ENCODE data around the gene LMBR1L.

The LMBR1L gene

DNA sequence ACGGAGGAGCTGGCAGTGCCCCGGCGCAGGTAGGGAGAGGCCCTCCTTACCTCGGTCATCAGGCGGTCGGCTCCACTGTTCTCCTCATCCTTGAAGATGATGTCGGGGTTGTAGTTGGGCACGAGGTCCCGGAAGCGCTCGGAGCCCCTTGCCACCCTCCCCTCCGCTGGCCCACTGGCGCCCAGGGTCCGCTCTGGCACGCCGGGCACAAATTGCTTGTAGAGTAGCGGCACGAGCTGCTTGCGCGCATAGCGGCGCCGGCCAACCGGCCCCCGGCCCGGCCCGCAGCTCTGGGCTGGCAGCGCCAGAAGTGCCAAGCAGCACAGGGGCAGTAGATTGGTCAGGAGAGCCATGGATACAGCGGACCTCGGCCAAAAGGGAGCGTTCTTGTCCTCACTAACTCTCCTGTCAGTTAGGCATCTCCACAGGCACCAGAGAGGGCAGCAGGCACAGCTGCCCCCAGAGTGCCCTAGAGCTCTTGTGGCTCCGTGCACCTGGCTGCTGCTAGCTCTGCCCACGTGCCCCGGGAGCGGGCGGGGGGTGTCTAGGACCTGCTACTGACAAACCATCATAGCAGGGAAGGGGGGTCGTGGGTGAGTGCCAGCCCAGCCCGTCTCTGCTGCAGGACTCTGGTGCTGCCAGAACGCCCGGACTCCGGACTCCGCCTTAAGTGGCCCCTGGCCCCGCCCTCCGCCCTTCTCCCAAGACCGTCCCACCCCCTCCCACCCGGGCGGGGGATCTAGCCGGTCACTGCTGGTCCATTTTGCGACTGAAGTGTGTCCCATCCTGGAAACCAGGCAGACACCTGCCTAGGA lies 16.3 kb downstream of the LMBR1L start, which contains the start of gene DHH:
DHH (minus strand) TSS at position 642 of the 815 bp plus-strand sequence; CDS start at position 353, 289 bp downstream.
- ChIA-PET POLR2A (no interaction called here), CTCF (interaction anchor here (0.7 to 19.5 kb wide), 16 partner anchors 11 to 195 kb away, joined by 3 to 369 read pairs (median 4); partner anchors contain the start of genes LMBR1L, RHEBL1, TUBA1B and WNT1)
- DNase-seq (ENCODE audit: extremely low spot score) = no peak
- TF ChIP-seq, protein P1, sequence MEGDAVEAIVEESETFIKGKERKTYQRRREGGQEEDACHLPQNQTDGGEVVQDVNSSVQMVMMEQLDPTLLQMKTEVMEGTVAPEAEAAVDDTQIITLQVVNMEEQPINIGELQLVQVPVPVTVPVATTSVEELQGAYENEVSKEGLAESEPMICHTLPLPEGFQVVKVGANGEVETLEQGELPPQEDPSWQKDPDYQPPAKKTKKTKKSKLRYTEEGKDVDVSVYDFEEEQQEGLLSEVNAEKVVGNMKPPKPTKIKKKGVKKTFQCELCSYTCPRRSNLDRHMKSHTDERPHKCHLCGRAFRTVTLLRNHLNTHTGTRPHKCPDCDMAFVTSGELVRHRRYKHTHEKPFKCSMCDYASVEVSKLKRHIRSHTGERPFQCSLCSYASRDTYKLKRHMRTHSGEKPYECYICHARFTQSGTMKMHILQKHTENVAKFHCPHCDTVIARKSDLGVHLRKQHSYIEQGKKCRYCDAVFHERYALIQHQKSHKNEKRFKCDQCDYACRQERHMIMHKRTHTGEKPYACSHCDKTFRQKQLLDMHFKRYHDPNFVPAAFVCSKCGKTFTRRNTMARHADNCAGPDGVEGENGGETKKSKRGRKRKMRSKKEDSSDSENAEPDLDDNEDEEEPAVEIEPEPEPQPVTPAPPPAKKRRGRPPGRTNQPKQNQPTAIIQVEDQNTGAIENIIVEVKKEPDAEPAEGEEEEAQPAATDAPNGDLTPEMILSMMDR (IDR thresholded peaks at IDR 0.05; ENCODE audit: control extremely low read depth, extremely low read depth, low read depth, missing control alignments) = no peak

- no peak for DNase-seq (ENCODE audit: extremely low spot score)
- CTCF ChIA-PET = interaction anchor here (0.9 to 19.5 kb wide), 12 partner anchors 10 to 141 kb away, joined by 3 to 369 read pairs (median 6); partner anchors contain the start of genes LMBR1L, RHEBL1 and TUBA1B
- TF ChIP-seq, protein P1 (IDR thresholded peaks at IDR 0.05; ENCODE audit: control extremely low read depth, extremely low read depth, low read depth, missing control alignments) = no peak
- POLR2A ChIA-PET = interaction anchor here (0.6 kb wide), 1 partner anchor 462 kb away, joined by 4 read pairs; no protein-coding TSS in a partner anchor
These were observed 16.9 kb downstream of the LMBR1L start for GRCh38 chr12:49093792-49094159.

DNA sequence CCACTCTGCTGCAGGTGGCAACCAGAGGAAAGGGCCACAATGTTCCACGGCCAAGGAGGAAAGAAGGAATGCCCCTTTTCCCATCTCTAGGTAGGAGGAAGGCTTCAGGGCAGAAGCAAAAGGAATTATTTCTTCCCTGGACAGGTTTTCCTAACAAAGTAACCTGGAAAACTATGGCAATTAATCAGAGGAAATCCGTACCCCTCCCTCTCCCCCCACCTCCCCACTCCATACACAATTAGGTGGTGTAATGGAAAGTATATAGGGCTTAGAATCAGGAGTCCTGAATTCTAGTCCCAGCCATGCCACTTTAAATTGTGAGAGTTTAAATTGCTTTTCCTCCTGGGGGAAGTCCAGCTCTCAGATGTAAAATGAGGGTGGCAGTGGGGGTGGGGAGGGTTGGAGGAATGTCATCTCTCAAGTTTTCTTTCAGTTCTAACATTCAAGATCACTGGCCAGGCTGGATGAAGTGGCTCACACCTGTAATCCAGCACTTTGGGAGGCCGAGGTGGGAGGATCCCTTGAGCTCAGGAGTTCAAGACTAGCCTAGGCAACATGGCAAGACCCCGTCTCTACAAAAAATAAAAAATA lies 17.7 kb downstream of the LMBR1L start:
- ChIA-PET CTCF (interaction anchor here (1.0 to 19.3 kb wide), 19 partner anchors 11 to 105 kb away, joined by 3 to 206 read pairs (median 7); partner anchors contain the start of genes LMBR1L, RHEBL1 and TUBA1B), POLR2A (interaction anchor here (0.5 to 1.1 kb wide), 3 partner anchors 15 to 274 kb away, joined by 3 read pairs; partner anchors contain the start of genes SPATS2 and TUBA1B)
- no peak for DNase-seq (ENCODE audit: extremely low spot score)
- TF ChIP-seq, protein P1 (IDR thresholded peaks at IDR 0.05; ENCODE audit: control extremely low read depth, extremely low read depth, low read depth, missing control alignments) = no peak

- TF ChIP-seq, protein P1 (IDR thresholded peaks at IDR 0.05; ENCODE audit: control extremely low read depth, extremely low read depth, low read depth, missing control alignments) = peak; percentile 79
- DNase-seq (ENCODE audit: extremely low spot score) = peak; percentile 83
- POLR2A ChIA-PET = interaction anchor here (0.5 to 1.1 kb wide), 3 partner anchors 16 to 275 kb away, joined by 3 read pairs; partner anchors contain the start of genes SPATS2 and TUBA1B
- CTCF ChIA-PET = interaction anchor here (1.0 to 11.2 kb wide), 17 partner anchors 11 to 143 kb away, joined by 3 to 206 read pairs (median 7); partner anchors contain the start of genes LMBR1L, RHEBL1 and TUBA1B
These were observed 18.4 kb downstream of the LMBR1L start for GRCh38 chr12:49092086-49092815.

DNA sequence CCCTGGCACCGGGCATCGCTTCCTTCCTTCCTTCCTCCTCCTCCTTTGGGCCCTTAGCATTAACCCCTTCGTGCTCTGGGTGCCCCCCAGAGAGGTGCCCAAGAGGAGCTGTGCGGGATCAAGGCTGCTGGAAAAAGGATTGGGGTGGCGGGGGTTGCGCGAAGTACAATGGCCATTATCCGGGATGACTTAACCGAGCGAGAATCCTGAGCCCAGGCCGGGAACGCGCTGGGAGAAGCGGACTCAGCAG lies 18.9 kb downstream of the LMBR1L start:
- CTCF ChIA-PET = interaction anchor here (1.0 to 11.2 kb wide), 17 partner anchors 10 to 143 kb away, joined by 3 to 206 read pairs (median 7); partner anchors contain the start of genes LMBR1L, RHEBL1 and TUBA1B
- DNase-seq (ENCODE audit: extremely low spot score) = no peak
- TF ChIP-seq, protein P1 (IDR thresholded peaks at IDR 0.05; ENCODE audit: control extremely low read depth, extremely low read depth, low read depth, missing control alignments) = no peak

More for the DNA sequence above, 18.9 kb downstream of the LMBR1L start:
- POLR2A ChIA-PET = interaction anchor here (1.0 to 1.1 kb wide), 2 partner anchors 16 to 40 kb away, joined by 3 read pairs; partner anchors contain the start of gene TUBA1B

Measured in GM10248 (cell line).